Neutrophil (primary cell): ENCODE measurements around the gene TMEM175.

Source experiments
- H3K27ac ChIP-seq: fragments of 200-600 bp; sonication (generic); 2 replicates; pipeline ENCODE4 v1.5.1; 2016; ENCODE audit warnings: mild to moderate bottlenecking, moderate library complexity
- H3K27me3 ChIP-seq: fragments of 200-600 bp; sonication (generic); 2 replicates; pipeline ENCODE4 v1.6.0; 2016; ENCODE audit warnings: mild to moderate bottlenecking
- H3K36me3 ChIP-seq: fragments of 200-600 bp; sonication (generic); 2 replicates; pipeline ENCODE4 v1.5.1; 2017
- H3K4me1 ChIP-seq, 2 experiments: fragments of 200-600 bp in 1 of 2; sonication (generic) in 1 of 2; 1 replicate in 1 of 2; 2 replicates in 1 of 2; pipeline versions ENCODE4 v1.5.1 to v1.6.1; 2013 to 2016; ENCODE audit warnings: low read depth in 1 of 2, low read length in 1 of 2, mild to moderate bottlenecking in 1 of 2, moderate library complexity in 1 of 2; ENCODE audit not compliant: control insufficient read depth in 1 of 2, insufficient read depth in 1 of 2
- H3K4me3 ChIP-seq, 2 experiments: fragments of 200-600 bp in 1 of 2; sonication (generic) in 1 of 2; 1 replicate in 1 of 2; 2 replicates in 1 of 2; pipeline ENCODE4 v1.5.1; 2013 to 2016; ENCODE audit warnings: low read depth in 1 of 2, low read length in 1 of 2, mild to moderate bottlenecking in 1 of 2, moderate library complexity in 1 of 2
- H3K9me3 ChIP-seq: fragments of 200-600 bp; sonication (generic); 2 replicates; pipeline ENCODE4 v1.5.1; 2016
- TF ChIP-seq, protein P1 (sequence below): fragments of 200-600 bp; sonication (generic); IDR thresholded peaks from 2 replicates; pipeline ENCODE4 v1.5.1; 2016; ENCODE audit warnings: antibody characterized with exemption

Gene TMEM175

DNA sequence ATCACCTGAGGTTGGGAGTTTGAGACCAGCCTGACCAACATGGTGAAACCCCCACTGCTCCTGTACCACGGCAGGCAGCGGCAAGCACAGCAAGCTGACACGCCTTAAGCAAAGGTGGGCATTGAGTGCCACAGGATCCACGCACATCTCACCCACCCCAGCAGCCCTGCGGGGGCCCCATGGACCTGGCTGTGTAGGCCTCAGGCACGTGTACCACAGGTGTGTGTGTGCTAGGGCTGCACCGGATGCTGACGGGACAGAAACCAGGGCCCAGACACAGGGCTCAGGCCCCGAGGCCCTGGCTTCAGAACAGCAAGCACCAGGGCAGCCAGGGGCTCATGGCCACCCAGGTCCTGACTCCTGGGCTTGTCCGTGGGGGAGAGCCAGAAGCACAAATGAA, 46.9 kb upstream of the TMEM175 start:
- peaks cover 100% of the 10 kb centered on the region for H3K36me3 ChIP-seq
- no peaks in the 10 kb centered on the region for H3K27me3 ChIP-seq
- no peaks in the 10 kb centered on the region for H3K9me3 ChIP-seq
- no peak overlapping the region for H3K4me3 ChIP-seq
- H3K4me1 ChIP-seq, result no peaks in the 10 kb centered on the region
- no peak overlapping the region for H3K27ac ChIP-seq
- TF ChIP-seq, protein P1, sequence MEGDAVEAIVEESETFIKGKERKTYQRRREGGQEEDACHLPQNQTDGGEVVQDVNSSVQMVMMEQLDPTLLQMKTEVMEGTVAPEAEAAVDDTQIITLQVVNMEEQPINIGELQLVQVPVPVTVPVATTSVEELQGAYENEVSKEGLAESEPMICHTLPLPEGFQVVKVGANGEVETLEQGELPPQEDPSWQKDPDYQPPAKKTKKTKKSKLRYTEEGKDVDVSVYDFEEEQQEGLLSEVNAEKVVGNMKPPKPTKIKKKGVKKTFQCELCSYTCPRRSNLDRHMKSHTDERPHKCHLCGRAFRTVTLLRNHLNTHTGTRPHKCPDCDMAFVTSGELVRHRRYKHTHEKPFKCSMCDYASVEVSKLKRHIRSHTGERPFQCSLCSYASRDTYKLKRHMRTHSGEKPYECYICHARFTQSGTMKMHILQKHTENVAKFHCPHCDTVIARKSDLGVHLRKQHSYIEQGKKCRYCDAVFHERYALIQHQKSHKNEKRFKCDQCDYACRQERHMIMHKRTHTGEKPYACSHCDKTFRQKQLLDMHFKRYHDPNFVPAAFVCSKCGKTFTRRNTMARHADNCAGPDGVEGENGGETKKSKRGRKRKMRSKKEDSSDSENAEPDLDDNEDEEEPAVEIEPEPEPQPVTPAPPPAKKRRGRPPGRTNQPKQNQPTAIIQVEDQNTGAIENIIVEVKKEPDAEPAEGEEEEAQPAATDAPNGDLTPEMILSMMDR, result no peak

DNA sequence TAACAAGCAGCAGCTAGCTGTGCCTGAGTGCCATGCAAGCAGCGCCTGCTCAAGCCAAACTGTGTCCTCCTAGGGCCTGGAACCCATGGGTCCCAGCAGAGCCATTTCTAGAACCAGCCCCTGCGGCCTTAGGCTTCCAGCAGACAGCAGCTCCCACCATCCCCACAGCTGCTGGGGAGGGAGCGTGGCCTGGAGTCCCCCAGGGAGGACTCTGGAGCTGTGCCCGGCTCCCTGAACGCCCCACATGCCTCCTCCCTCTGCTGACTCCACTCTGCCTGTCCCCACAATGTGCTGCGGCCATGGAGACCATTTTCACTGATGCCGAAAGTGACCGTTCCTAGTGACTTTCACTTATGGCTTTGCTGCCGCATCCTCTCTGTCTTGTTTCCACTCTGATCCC, 46.0 kb upstream of the TMEM175 start:
- no peak overlapping the region for H3K27ac ChIP-seq
- H3K9me3 ChIP-seq, result no peaks in the 10 kb centered on the region
- H3K4me3 ChIP-seq, result no peak overlapping the region
- no peaks in the 10 kb centered on the region for H3K4me1 ChIP-seq
- peaks cover 96% of the 10 kb centered on the region for H3K36me3 ChIP-seq
- no peaks in the 10 kb centered on the region for H3K27me3 ChIP-seq
- TF ChIP-seq, protein P1, result no peak

DNA sequence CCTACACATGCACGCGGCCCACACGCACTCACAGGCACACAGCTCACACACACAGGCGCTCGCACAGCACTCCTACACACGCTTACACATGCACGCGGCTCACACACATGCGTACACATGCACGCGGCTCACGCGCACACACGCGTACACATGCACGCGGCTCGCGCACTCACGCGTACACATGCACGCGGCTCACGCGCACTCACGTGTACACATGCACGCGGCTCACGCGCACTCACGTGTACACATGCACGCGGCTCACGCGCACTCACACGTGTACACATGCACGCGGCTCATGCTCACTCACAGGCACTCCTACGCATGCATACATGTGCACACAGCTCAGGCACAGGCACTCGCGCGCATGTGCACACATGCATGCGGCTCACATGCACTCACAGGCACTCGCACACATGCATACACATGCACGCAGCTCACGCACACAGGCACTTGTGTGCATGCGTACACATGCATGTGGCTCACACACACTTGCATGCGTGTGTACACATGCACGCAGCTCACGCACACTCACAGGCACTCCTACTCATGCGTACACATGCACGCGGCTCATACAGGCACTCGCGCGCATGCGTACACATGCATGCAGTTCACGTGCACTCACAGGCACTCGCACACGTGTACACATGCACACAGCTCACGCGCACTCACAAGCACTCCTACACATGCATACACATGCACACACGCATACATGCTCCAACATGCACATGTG, 45.1 kb upstream of the TMEM175 start:
- Histone ChIP-seq H3K4me1 (no peaks in the 10 kb centered on the region), H3K27me3 (no peaks in the 10 kb centered on the region), H3K27ac (no peak overlapping the region), H3K4me3 (no peak overlapping the region), H3K36me3 (peaks cover 96% of the 10 kb centered on the region), H3K9me3 (no peaks in the 10 kb centered on the region)
- TF ChIP-seq, protein P1, result no peak

DNA sequence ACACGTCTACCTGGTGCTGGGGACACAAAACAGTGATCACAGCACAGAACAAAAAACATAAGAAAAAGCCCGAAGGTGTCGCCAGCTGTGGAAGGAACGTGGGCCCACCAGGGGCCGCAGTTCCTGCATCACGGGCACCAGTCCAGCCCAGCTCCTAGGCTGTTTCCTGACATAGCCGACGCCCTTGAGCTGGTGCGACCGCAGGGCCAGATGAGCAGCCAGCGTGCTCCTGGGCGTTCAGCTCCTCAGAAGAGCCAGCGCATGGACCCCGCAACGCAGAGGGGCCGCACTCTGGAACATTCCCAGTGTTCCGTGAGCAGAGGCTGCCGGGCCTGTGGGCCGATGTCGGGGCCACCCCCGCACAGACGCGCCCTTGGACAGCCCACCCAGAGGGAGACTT, 44.2 kb upstream of the TMEM175 start:
- Histone ChIP-seq H3K9me3 (no peaks in the 10 kb centered on the region), H3K4me1 (no peaks in the 10 kb centered on the region), H3K27ac (no peak overlapping the region), H3K27me3 (no peaks in the 10 kb centered on the region), H3K4me3 (no peak overlapping the region), H3K36me3 (peaks cover 96% of the 10 kb centered on the region)
- TF ChIP-seq, protein P1, result no peak

DNA sequence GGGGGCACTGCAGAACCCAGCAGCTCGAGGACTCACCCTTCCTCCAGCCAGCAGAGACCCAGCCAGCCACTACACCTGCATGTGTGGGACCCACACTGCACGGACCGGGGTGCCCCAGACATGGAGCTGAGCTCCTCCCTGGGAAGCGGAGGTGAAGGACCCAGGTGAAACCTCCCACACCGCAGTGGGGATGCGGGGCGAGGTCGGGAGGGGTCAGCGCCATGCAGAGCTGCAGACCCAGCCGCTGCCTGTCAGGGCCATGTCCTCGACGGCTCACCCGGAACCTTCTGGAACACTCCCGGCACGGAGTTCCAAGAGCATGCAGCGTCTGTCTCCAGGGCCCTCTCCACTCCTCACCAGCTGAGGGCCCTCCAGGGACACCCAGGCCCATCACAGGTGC, 42.7 kb upstream of the TMEM175 start:
- no peaks in the 10 kb centered on the region for H3K27me3 ChIP-seq
- TF ChIP-seq, protein P1, result no peak
- H3K36me3 ChIP-seq, result peaks cover 96% of the 10 kb centered on the region
- no peak overlapping the region for H3K27ac ChIP-seq
- no peak overlapping the region for H3K4me3 ChIP-seq
- H3K4me1 ChIP-seq, result no peaks in the 10 kb centered on the region
- no peaks in the 10 kb centered on the region for H3K9me3 ChIP-seq
